Neural progenitor cell (in vitro differentiated cells): ENCODE data around the gene ZSWIM6. TPM values are rescaled to one million over a fixed set of nuclear protein-coding genes. Genes with fewer than 3 reads are reported as not detected.

ENCODE experiments used
- DNase-seq: peaks from one replicate; pipeline ENCODE4 v3.0.0-alpha.2; 2016; ENCODE audit warnings: low spot score
- H2AFZ ChIP-seq: fragments of 200-600 bp; sonication (generic); replicated peaks from 2 replicates; pipeline ENCODE4 v1.6.1; 2016; ENCODE audit warnings: antibody characterized with exemption
- H3F3A ChIP-seq: fragments of 200-600 bp; sonication (generic); 2 replicates; pipeline ENCODE4 v1.6.1; 2016; ENCODE audit warnings: antibody characterized with exemption, low read depth
- H3K27ac ChIP-seq: fragments of 200-600 bp; sonication (generic); 2 replicates; pipeline ENCODE4 v1.5.1; 2016; ENCODE audit warnings: mild to moderate bottlenecking
- H3K27me3 ChIP-seq: fragments of 200-600 bp; sonication (generic); 2 replicates; pipeline ENCODE4 v1.6.1; 2016; ENCODE audit warnings: mild to moderate bottlenecking, moderate library complexity
- H3K36me3 ChIP-seq: fragments of 200-600 bp; sonication (generic); 2 replicates; pipeline ENCODE4 v1.5.1; 2016
- H3K4me1 ChIP-seq: fragments of 200-600 bp; sonication (generic); 2 replicates; pipeline ENCODE4 v1.6.1; 2016; ENCODE audit warnings: mixed run types
- H3K4me2 ChIP-seq: fragments of 200-600 bp; sonication (generic); 2 replicates; pipeline ENCODE4 v1.6.1; 2016
- H3K4me3 ChIP-seq: fragments of 200-600 bp; sonication (generic); 2 replicates; pipeline ENCODE4 v1.5.1; 2016
- H3K79me2 ChIP-seq: fragments of 200-600 bp; sonication (generic); 2 replicates; pipeline ENCODE4 v1.6.1; 2016; ENCODE audit warnings: low read depth
- H3K9ac ChIP-seq: fragments of 200-600 bp; sonication (generic); 2 replicates; pipeline ENCODE4 v1.6.1; 2016
- H3K9me3 ChIP-seq: fragments of 200-600 bp; sonication (generic); 2 replicates; pipeline ENCODE4 v1.5.1; 2016; ENCODE audit warnings: low read depth
- H4K20me1 ChIP-seq: fragments of 200-600 bp; sonication (generic); 2 replicates; pipeline ENCODE4 v1.6.1; 2016; ENCODE audit warnings: low read depth
- H3K27ac Mint-ChIP-seq: 3 replicates; pipeline ENCODE4 v1.8.0; 2021; ENCODE audit warnings: mixed read lengths
- H3K27me3 Mint-ChIP-seq: 2 replicates; pipeline ENCODE4 v1.8.0; 2022; ENCODE audit warnings: low read depth, mild to moderate bottlenecking, inconsistent platforms, moderate library complexity, mixed read lengths; ENCODE audit not compliant: insufficient read depth
- H3K36me3 Mint-ChIP-seq: 3 replicates; pipeline ENCODE4 v1.8.0; 2021; ENCODE audit warnings: mixed read lengths
- H3K4me1 Mint-ChIP-seq: 3 replicates; pipeline ENCODE4 v1.8.0; 2021; ENCODE audit warnings: mixed read lengths
- H3K4me3 Mint-ChIP-seq: 3 replicates; pipeline ENCODE4 v1.8.0; 2021; ENCODE audit warnings: mild to moderate bottlenecking, moderate library complexity, mixed read lengths
- H3K9me3 Mint-ChIP-seq: 3 replicates; pipeline ENCODE4 v1.8.0; 2020; ENCODE audit warnings: mixed read lengths
- EZH2 ChIP-seq: fragments of 200-600 bp; sonication (generic); IDR thresholded peaks from 2 replicates; pipeline ENCODE4 v1.6.1; 2017; ENCODE audit warnings: antibody characterized with exemption, mild to moderate bottlenecking, moderate library complexity
- EZH2phosphoT487 ChIP-seq: fragments of 200-600 bp; sonication (generic); IDR thresholded peaks from 2 replicates; pipeline ENCODE4 v1.6.1; 2017; ENCODE audit warnings: antibody characterized with exemption
- total RNA-seq: library from RNA; depleted of rRNA; stranded (reverse); fragments of >200 nt; gene quantifications from 2 replicates; pipeline ENCODE4 v1.2.3, GENCODE V29; 2015; ENCODE audit warnings: low replicate concordance
- TF ChIP-seq, protein P1 (sequence below): fragments of 200-600 bp; sonication (generic); IDR thresholded peaks from 2 replicates; pipeline ENCODE4 v1.5.1; 2017; ENCODE audit warnings: antibody characterized with exemption, mild to moderate bottlenecking

The ZSWIM6 gene
- total RNA-seq, 1 donor from 2014 or later: 32.2 TPM

DNA sequence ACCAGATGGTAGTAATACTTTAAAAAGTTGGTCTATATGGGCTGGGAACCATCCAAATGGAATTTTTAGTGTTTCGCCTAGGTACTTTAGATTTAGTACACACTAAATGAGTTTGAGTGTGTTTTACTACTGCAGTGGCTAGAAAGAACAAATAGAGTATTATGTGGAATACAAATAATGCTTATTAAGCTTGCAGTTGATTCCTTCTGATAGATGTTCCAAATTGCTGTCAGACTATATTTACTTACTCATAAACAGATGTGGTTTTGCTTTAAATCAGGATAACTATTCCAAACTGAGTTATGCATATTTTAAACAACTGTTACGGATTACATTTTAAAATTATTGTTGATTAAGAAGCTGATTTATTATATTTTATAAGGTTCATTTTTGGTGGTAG lies 103.3 kb downstream of the ZSWIM6 start:
- no peaks in the 10 kb centered on the region for H3K27me3 Mint-ChIP-seq
- peaks cover 34% of the 10 kb centered on the region for H3K36me3 Mint-ChIP-seq
- H3K9me3 ChIP-seq: no peaks in the 10 kb centered on the region
- H3K9me3 Mint-ChIP-seq: peaks cover 33% of the 10 kb centered on the region
- peaks cover 7% of the 10 kb centered on the region for H3K4me1 ChIP-seq
- no peaks in the 10 kb centered on the region for H3K27me3 ChIP-seq
- peaks cover 98% of the 10 kb centered on the region for H3K79me2 ChIP-seq
- no peak overlapping the region for H3K27ac ChIP-seq
- H4K20me1 ChIP-seq: peaks cover 39% of the 10 kb centered on the region
- no peak overlapping the region for H3K4me2 ChIP-seq
- no peak for DNase-seq
- no peak overlapping the region for H3K4me3 Mint-ChIP-seq
- no peak overlapping the region for H3K4me3 ChIP-seq
- H3K9ac ChIP-seq: no peak overlapping the region
- no peaks in the 10 kb centered on the region for H3F3A ChIP-seq
- H2AFZ ChIP-seq: no peak overlapping the region
- TF ChIP-seq EZH2phosphoT487 (no peak), EZH2 (no peak)
- TF ChIP-seq, protein P1, sequence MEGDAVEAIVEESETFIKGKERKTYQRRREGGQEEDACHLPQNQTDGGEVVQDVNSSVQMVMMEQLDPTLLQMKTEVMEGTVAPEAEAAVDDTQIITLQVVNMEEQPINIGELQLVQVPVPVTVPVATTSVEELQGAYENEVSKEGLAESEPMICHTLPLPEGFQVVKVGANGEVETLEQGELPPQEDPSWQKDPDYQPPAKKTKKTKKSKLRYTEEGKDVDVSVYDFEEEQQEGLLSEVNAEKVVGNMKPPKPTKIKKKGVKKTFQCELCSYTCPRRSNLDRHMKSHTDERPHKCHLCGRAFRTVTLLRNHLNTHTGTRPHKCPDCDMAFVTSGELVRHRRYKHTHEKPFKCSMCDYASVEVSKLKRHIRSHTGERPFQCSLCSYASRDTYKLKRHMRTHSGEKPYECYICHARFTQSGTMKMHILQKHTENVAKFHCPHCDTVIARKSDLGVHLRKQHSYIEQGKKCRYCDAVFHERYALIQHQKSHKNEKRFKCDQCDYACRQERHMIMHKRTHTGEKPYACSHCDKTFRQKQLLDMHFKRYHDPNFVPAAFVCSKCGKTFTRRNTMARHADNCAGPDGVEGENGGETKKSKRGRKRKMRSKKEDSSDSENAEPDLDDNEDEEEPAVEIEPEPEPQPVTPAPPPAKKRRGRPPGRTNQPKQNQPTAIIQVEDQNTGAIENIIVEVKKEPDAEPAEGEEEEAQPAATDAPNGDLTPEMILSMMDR: no peak
- no peaks in the 10 kb centered on the region for H3K36me3 ChIP-seq
- no peaks in the 10 kb centered on the region for H3K4me1 Mint-ChIP-seq
- H3K27ac Mint-ChIP-seq: no peak overlapping the region

DNA sequence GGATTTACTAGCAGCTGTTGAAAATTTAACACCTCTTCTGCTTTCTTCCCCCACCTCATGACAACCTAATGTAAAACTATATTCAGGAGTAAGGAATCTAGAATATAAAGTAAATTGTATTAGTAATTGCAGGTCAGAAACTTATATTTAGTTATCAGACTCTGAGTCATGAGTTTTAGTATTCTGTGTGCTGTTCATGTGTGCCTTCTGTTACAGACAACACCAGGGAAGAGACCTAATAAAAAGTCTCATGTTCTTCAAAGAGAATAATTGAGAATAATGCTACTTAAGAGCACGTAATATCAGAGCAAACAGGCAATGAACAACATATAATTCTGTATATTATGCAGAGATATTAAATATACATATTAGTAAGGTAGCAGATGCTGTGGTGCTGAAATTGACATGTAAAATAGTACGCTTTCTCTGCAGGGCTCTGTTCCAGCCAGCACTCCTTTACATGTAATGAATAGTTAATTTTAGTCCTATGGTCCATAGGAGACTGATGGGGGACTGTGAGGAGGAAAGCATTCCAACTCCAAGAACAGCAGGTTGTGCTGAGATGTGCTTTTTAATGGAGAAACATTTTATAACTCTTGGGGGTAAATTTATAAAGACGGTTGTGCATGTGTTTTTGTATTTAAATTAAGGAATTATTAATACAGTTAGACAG lies 106.4 kb downstream of the ZSWIM6 start:
- Histone ChIP-seq H3K27ac (no peak overlapping the region), H3K9ac (no peak overlapping the region), H3F3A (no peaks in the 10 kb centered on the region), H3K27me3 (no peaks in the 10 kb centered on the region), H3K4me3 (no peak overlapping the region), H3K79me2 (peaks cover 96% of the 10 kb centered on the region), H4K20me1 (peaks cover 38% of the 10 kb centered on the region), H3K4me2 (no peak overlapping the region), H3K4me1 (no peaks in the 10 kb centered on the region), H3K9me3 (peaks cover 12% of the 10 kb centered on the region), H3K36me3 (peaks cover 10% of the 10 kb centered on the region), H2AFZ (no peak overlapping the region)
- no peak overlapping the region for H3K27ac Mint-ChIP-seq
- no peak for DNase-seq
- H3K4me3 Mint-ChIP-seq: no peak overlapping the region
- H3K4me1 Mint-ChIP-seq: no peaks in the 10 kb centered on the region
- no peaks in the 10 kb centered on the region for H3K27me3 Mint-ChIP-seq
- TF ChIP-seq EZH2phosphoT487: no peak
- TF ChIP-seq, protein P1: no peak
- no peak for TF ChIP-seq EZH2
- peaks cover 43% of the 10 kb centered on the region for H3K36me3 Mint-ChIP-seq
- peaks cover 45% of the 10 kb centered on the region for H3K9me3 Mint-ChIP-seq

DNA sequence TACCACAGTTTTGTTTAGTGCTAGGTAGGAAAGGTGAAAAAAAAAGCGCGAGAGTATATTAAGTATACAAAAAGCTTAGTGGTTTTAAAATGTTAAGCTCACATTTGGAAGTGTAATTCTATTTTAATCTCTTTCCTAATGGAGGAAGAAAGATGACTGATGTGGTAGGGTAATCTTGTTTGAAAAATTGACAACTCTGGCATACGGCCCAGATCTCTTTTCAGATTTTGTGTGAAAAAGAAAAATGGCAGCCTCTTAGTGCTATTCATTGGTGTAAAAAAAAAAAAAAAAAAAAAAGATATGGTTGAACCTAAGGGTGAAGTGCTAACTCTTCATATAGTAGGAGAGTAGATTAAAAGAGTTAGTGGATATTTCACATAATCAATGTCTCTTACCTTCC lies 108.0 kb downstream of the ZSWIM6 start:
- Histone ChIP-seq H3F3A (no peaks in the 10 kb centered on the region), H3K4me2 (no peak overlapping the region), H3K9ac (no peak overlapping the region), H3K36me3 (peaks cover 10% of the 10 kb centered on the region), H3K27ac (no peak overlapping the region), H2AFZ (no peak overlapping the region), H3K79me2 (peaks cover 89% of the 10 kb centered on the region), H3K9me3 (peaks cover 12% of the 10 kb centered on the region), H3K4me1 (no peaks in the 10 kb centered on the region), H3K27me3 (no peaks in the 10 kb centered on the region), H4K20me1 (peaks cover 26% of the 10 kb centered on the region), H3K4me3 (no peak overlapping the region)
- DNase-seq: no peak
- no peaks in the 10 kb centered on the region for H3K4me1 Mint-ChIP-seq
- peaks cover 44% of the 10 kb centered on the region for H3K9me3 Mint-ChIP-seq
- peaks cover 42% of the 10 kb centered on the region for H3K36me3 Mint-ChIP-seq
- H3K27ac Mint-ChIP-seq: no peak overlapping the region
- no peak overlapping the region for H3K4me3 Mint-ChIP-seq
- no peaks in the 10 kb centered on the region for H3K27me3 Mint-ChIP-seq
- TF ChIP-seq EZH2phosphoT487 (no peak), EZH2 (no peak)
- TF ChIP-seq, protein P1: no peak
